AG04450 (cell line): ENCODE measurements around the gene CCDC158. TPM values are rescaled to one million over a fixed set of nuclear protein-coding genes. Genes with fewer than 3 reads are reported as not detected.

Source experiments
- CTCF ChIA-PET: fragments of 300-600, 350-600 bp; formaldehyde crosslinking; extraction: SDS; loops from one replicate; lab custom pipeline; 2022; ENCODE audit warnings: antibody characterized with exemption, inconsistent platforms; lab: Charles Lee
- POLR2A ChIA-PET: fragments of 350-600 bp; formaldehyde crosslinking; extraction: SDS; loops from one replicate; lab custom pipeline; 2021; ENCODE audit warnings: antibody characterized with exemption, inconsistent platforms; lab: Yijun Ruan, JAX
- DNase-seq: peaks from one replicate; pipeline ENCODE4 v3.0.0-alpha.2; 2011; ENCODE audit warnings: low read depth, low spot score
- H3K27ac ChIP-seq: one replicate; pipeline ENCODE4 v1.5.1; 2012; ENCODE audit warnings: low read depth, low read length, control low read depth
- H3K27me3 ChIP-seq: one replicate; pipeline ENCODE4 v1.6.0; 2012; ENCODE audit warnings: low read length; ENCODE audit not compliant: control insufficient read depth, insufficient read depth
- H3K4me3 ChIP-seq: 2 replicates; pipeline ENCODE4 v1.5.1; 2011; ENCODE audit warnings: mild to moderate bottlenecking, low read depth, low read length, control low read depth
- H3K9me3 ChIP-seq: 2 replicates; pipeline ENCODE4 v1.5.1; 2012; ENCODE audit warnings: low read length; ENCODE audit not compliant: control insufficient read depth, insufficient read depth
- polyA plus RNA-seq: library from polyadenylated mRNA; depleted of rRNA; stranded (reverse); fragments of >200 nt; gene quantifications from 2 replicates; pipeline ENCODE4 v1.2.3, GENCODE V29; 2011
- TF ChIP-seq, protein P1 (sequence below): IDR thresholded peaks from 2 replicates; pipeline ENCODE4 v1.5.1; 2011; ENCODE audit warnings: low read depth, low read length, control low read depth, inconsistent platforms

Gene CCDC158
- polyA plus RNA-seq, 1 experiment, result not detected

DNA sequence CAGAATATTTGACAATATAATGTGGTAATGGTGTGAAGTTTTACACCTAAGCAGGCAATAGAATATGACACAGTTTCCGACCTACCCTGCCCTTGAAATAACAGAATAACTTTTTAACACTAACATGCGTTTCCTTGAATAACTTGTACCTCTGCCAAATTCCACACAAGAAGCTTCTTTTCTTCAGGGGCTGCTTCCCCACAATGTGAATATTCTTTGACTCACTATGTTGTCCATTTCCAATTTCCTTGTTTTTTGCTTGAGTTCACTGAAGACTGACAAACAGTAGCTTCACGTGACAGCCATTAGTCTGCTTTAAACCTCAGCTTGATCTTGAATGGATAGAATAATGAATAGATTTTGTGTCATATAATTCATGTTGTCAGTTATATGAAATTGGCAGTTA lies 28.4 kb upstream of the CCDC158 start:
- ChIA-PET POLR2A (no interaction called here), CTCF (interaction anchor here (0.9 to 1.0 kb wide), 2 partner anchors 55 to 72 kb away, joined by 3 to 4 read pairs; no protein-coding TSS in a partner anchor)
- no peak for DNase-seq
- no peak overlapping the region for H3K4me3 ChIP-seq
- TF ChIP-seq, protein P1, sequence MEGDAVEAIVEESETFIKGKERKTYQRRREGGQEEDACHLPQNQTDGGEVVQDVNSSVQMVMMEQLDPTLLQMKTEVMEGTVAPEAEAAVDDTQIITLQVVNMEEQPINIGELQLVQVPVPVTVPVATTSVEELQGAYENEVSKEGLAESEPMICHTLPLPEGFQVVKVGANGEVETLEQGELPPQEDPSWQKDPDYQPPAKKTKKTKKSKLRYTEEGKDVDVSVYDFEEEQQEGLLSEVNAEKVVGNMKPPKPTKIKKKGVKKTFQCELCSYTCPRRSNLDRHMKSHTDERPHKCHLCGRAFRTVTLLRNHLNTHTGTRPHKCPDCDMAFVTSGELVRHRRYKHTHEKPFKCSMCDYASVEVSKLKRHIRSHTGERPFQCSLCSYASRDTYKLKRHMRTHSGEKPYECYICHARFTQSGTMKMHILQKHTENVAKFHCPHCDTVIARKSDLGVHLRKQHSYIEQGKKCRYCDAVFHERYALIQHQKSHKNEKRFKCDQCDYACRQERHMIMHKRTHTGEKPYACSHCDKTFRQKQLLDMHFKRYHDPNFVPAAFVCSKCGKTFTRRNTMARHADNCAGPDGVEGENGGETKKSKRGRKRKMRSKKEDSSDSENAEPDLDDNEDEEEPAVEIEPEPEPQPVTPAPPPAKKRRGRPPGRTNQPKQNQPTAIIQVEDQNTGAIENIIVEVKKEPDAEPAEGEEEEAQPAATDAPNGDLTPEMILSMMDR, result no peak
- H3K27me3 ChIP-seq, result peaks cover 9% of the 10 kb centered on the region
- H3K27ac ChIP-seq, result no peak overlapping the region
- H3K9me3 ChIP-seq, result no peaks in the 10 kb centered on the region

DNA sequence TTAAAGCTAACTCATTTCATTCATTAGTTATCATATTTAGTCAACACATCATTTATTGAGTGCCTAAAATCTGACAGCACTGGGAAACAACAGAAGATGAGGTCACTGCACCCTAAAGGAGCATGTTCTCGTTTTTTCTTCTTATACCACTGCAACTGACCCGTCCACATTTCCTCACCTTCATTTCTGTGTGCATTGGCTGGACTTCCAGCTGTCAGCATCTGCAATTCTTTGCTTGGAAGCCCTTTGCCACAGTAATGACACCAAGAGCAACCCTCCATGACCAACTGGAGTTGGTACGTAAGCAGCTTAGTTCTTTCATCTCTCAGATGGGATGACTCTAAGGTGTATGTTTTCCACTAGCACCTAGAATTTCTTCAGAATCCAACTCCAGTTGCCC lies 27.3 kb upstream of the CCDC158 start:
- H3K4me3 ChIP-seq, result no peak overlapping the region
- peaks cover 9% of the 10 kb centered on the region for H3K27me3 ChIP-seq
- H3K27ac ChIP-seq, result no peak overlapping the region
- ChIA-PET POLR2A (no interaction called here), CTCF (interaction anchor here (1.0 kb wide), 1 partner anchor 269 kb away, joined by 3 read pairs; no protein-coding TSS in a partner anchor)
- DNase-seq, result no peak
- TF ChIP-seq, protein P1, result no peak
- no peaks in the 10 kb centered on the region for H3K9me3 ChIP-seq

DNA sequence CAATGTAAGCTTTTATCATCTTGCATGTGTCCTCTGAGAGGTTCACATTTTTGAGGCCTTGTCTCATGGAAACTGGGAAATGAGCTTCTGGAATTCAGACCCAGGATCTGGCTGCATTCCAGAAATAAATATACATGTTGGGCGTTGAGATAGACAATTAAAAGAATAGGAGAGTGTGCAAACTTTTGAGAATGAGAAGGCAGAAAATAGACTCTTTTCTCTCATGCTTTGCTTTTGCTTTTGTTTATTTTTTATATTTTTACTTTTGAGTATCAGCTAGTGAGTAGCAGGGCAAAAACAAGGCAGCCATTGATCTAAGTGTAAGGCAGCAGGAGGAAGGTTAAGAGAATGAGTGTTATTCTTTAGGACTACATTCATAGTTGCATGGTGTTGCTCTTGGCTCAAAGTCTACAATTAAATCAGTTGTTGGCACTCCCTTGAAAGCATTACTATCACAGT lies 26.5 kb upstream of the CCDC158 start:
- POLR2A ChIA-PET, result no interaction called here
- Histone ChIP-seq H3K4me3 (no peak overlapping the region), H3K9me3 (no peaks in the 10 kb centered on the region), H3K27me3 (peaks cover 9% of the 10 kb centered on the region), H3K27ac (no peak overlapping the region)
- DNase-seq, result no peak
- TF ChIP-seq, protein P1, result no peak
- CTCF ChIA-PET, result interaction anchor here (1.2 kb wide), 1 partner anchor 17 kb away, joined by 4 read pairs; no protein-coding TSS in a partner anchor

DNA sequence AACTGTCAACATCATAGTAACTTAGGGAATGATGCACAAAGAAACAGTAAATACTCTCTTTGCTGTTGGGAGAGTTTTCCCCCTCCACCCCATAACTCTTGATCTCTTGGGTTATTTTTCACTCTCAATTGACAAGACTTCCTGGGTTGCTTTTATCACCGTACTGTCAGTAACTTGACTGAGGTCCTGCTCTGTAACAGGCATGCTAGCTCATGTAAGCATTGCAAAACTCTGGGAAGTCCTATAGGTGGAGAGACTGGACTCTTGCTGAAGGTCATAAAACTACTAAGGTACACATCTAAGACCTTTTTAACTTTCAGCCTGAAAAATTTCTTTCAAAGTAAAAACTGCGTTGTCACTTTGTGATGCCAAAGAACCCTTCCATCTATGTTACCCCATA lies 25.0 kb upstream of the CCDC158 start:
- Histone ChIP-seq H3K9me3 (no peaks in the 10 kb centered on the region), H3K27ac (no peak overlapping the region), H3K4me3 (no peak overlapping the region), H3K27me3 (peaks cover 9% of the 10 kb centered on the region)
- DNase-seq, result no peak
- ChIA-PET CTCF (no interaction called here), POLR2A (no interaction called here)
- TF ChIP-seq, protein P1, result no peak

DNA sequence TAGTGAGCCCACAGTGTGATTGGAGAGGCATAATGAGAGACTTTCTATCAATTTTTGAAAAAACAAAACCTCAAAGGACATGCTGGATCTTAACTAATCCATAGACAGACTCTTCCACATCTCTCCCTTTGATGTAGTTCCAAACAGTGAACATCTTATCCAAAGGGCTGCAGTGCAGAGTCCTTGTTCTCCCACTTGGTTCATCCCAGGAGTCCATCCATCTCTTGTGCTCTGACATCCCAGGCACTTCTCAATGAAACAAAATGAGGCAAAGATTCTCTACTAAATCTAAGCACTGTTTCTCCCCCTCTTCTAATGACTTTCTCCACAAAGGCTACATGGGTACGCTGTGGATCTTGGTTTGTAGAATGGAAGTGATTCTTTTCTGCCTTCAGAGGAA lies 22.4 kb upstream of the CCDC158 start:
- TF ChIP-seq, protein P1, result no peak
- Histone ChIP-seq H3K9me3 (no peaks in the 10 kb centered on the region), H3K27ac (no peak overlapping the region), H3K4me3 (no peak overlapping the region), H3K27me3 (peaks cover 6% of the 10 kb centered on the region)
- DNase-seq, result no peak
- POLR2A ChIA-PET, result no interaction called here
- CTCF ChIA-PET, result interaction anchor here (4.1 kb wide), 1 partner anchor 12 kb away, joined by 13 read pairs; no protein-coding TSS in a partner anchor
